ENCODE results near the gene RNF111. TPM values are rescaled to one million over a fixed set of nuclear protein-coding genes. Genes with fewer than 3 reads are reported as not detected.
A peak's percentile ranks its signal among the peaks of the same experiment; 100 is the strongest.

The RNF111 gene
- total RNA-seq = 15.4 and 22.0 TPM in 2 replicates

GRCh38 chr15:58987491-58988005 lies at the start of gene RNF111:
TSS of gene RNF111 (plus strand) at chr15:58987663. CDS start at chr15:59030823, 43,160 bp downstream.
- peak; percentile 96 to 98 for DNase-seq (ENCODE audit: low read depth in 2 of 2)

DNA sequence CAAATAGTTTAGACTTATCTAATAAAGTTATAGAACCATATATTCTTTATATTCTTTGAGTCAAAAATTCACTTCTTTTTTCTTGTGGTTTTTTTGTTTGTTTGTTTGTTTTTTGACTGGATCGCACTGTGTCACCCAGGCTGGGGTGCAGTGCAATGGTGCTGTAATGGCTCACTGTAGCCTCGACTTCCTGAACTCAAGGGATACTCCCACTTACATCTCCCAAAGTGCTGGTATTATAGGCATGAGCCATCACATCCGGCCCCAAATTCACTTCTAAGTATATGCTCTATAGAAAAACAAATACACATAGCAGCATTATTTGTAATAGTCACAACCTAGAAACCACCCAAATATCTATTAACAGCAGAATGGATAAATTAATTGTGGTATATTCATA lies 40.3 kb upstream of the RNF111 start:
- DNase-seq (ENCODE audit: low read depth in 2 of 2) = peak in 1 of 2 donors; percentile 34

DNA sequence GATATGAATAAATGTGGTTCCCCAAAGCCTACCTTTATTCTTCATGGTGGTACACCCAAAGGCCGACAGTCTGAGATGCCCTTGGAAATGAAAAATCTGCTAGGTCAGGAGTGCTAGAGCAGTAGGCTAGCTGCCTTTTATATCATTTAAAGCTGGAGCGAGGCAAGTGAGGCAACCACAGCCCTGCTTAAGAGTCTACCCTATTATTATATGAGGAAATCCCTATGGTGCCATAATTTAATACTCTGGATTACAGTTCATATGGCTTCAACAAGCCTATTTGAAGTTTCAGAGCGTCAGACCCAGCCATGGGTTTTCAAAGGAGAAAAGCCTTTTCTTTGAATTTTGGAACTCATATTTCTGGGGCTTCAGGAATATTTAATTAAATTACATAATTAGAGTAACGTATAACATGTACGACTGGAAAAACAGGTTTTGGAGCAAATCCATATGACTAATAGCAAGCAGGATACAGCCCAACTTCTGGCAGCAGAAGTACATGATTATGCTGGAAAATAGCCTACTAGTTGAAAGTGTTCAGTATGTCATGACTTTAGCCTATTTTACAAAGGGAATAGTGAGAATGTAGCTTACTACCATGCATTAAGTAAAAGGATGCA lies 36.0 kb upstream of the RNF111 start:
- DNase-seq (ENCODE audit: low read depth in 2 of 2) = peak; percentile 78 to 86

- peak in 1 of 2 donors; percentile 7 for DNase-seq (ENCODE audit: low read depth in 2 of 2)
Measured at GRCh38 chr15:58952751-58953150, 34.7 kb upstream of the RNF111 start.

- DNase-seq (ENCODE audit: low read depth in 2 of 2) = peak in 1 of 2 donors; percentile 64
Measured at GRCh38 chr15:58957101-58957973, 30.1 kb upstream of the RNF111 start.

DNA sequence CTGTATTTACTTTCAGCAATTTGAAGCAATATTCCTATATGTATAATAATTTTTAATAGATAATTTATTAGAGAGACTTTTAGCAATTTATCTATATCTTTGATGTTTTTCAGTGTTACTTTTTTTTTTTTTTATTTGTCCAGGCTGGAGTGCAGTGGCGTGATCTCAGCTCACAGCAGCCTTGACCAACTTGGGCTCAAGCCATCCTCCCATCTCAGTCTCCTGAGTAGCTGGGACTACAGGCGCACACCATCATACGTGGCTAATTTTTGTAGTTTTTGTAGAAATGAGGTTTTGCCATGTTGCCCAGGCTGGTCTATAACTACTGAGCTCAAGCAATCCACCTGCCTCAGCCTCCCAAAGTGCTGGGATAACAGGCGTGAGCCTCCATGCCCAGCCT lies 28.7 kb upstream of the RNF111 start:
- no peak for DNase-seq (ENCODE audit: low read depth in 2 of 2)

GRCh38 chr15:58962136-58962535 lies 25.3 kb upstream of the RNF111 start:
- no peak for DNase-seq (ENCODE audit: low read depth in 2 of 2)

GRCh38 chr15:58962662-58963565 lies 24.5 kb upstream of the RNF111 start:
- DNase-seq (ENCODE audit: low read depth in 2 of 2) = no peak

- DNase-seq (ENCODE audit: low read depth in 2 of 2) = no peak
Measured at GRCh38 chr15:58966698-58967097, 20.8 kb upstream of the RNF111 start.

GRCh38 chr15:58967479-58967878 lies 20.0 kb upstream of the RNF111 start:
- DNase-seq (ENCODE audit: low read depth in 2 of 2) = no peak

- no peak for DNase-seq (ENCODE audit: low read depth in 2 of 2)
Measured at GRCh38 chr15:58977887-58978286, 9.6 kb upstream of the RNF111 start.

DNA sequence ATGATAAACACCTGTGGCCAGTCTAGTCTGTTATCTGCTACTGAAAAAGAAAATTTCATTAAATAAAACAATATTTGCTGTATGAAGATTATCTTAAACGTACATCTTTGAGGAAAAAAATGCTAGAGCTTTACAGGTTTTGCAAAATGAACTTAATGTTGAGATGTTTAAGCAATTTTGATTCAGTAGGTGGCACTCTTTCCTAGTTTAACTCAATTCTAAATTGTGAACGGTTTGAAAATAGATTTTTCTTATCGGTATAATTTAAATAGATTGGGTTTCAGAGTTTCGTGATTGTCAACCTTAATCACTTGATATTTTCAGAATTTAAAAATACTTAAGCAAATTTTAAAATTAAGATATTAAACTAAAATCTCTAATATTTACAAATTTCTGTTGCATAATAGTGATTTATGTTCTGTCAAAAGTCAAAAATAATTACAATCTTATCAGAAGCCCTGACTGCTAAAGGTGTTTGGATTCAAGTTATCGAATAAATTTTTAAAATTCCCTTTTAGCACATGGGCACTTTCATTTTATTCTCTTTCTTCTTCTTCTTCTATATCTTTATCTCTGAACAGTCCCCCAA lies 7.0 kb upstream of the RNF111 start:
- peak in 1 of 2 donors; percentile 54 for DNase-seq (ENCODE audit: low read depth in 2 of 2)

- no peak for DNase-seq (ENCODE audit: low read depth in 2 of 2)
Measured at GRCh38 chr15:58981808-58982475, 5.5 kb upstream of the RNF111 start.

- DNase-seq (ENCODE audit: low read depth in 2 of 2) = no peak
Measured at GRCh38 chr15:58983261-58983660, 4.2 kb upstream of the RNF111 start.

- no peak for DNase-seq (ENCODE audit: low read depth in 2 of 2)
Measured at GRCh38 chr15:58985443-58985842, 2.0 kb upstream of the RNF111 start.

GRCh38 chr15:58987036-58987435 lies 427 bp upstream of the RNF111 start:
- peak in 1 of 2 donors; percentile 16 for DNase-seq (ENCODE audit: low read depth in 2 of 2)

DNA sequence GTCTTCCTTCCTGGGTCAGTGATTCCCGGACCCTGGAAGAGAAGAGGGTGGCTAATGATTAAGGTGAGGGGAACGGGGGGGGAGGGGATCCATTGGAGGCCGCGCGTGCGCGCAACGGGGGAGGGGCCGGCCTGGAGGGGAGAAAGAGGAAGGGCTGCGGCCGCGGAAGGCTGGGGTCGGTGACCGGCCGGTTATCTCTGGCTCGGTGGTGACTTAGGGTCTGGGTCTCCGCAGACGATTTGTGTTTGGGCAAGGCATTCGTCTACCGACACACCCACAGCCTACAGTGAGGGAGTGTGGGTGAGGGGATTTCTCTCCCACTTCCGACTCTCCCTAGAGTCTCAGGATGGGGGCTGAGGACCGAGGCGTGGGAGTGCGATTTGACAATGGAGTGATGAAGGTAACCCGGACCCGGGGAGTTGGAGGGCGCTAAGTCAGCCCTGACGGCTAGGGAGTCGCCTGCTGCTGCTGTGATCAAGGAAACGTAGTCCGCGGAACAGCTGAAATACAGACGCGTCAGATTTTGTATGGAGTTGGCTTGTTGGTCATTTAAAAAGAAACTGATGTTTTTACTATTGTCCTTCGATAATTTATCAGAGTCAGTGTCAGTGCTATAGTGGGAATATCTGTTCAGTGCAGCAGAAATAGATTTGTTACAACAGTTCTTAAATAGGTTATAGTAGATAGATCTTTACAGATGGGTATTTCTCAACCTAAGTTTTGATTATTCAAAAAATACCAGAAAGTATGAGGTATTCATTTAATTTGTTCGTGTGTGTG lies 733 bp downstream of the RNF111 start:
- peak in 1 of 2 donors; percentile 68 for DNase-seq (ENCODE audit: low read depth in 2 of 2)

- DNase-seq (ENCODE audit: low read depth in 2 of 2) = no peak
Measured at GRCh38 chr15:58992181-58992580, 4.7 kb downstream of the RNF111 start.

DNA sequence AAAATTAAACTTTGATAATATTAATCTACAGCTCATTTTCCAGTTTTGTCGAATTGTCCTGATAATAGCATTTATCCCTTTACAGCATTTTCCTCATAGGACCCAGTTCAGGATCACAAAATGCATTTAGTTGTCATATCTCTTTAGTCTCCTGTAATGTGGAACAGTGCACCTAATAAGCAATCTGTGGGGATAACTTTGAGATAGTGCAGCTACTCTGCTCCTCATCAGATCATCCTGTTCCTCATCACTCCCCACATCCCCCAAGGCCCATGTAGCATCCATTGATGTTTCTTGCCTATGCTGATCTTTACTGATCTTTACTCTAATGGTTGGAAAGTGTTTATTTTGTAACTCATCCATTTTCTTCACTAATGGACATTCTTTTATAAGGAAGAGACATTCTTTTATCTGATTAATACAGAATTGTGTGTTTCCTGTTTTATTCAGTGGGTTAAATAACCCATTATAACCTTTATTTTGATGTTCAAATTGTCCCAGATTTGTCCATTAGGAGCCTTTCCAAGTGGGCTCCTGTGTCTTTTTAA lies 7.5 kb downstream of the RNF111 start:
- peak in 1 of 2 donors; percentile 21 for DNase-seq (ENCODE audit: low read depth in 2 of 2)
